OCI-LY1 (cell line): Measurements from ENCODE around the gene PRPF6.

Experiments used
- H2AFZ ChIP-seq: fragments of 200-600 bp; sonication (generic), shearing (Covaris generic); 2 replicates; pipeline ENCODE4 v1.6.0; 2014; ENCODE audit warnings: antibody characterized with exemption, mild to moderate bottlenecking, low read length
- H3F3A ChIP-seq: fragments of 200-600 bp; sonication (generic), shearing (Covaris generic); 2 replicates; pipeline ENCODE4 v1.6.0; 2014; ENCODE audit warnings: mild to moderate bottlenecking, antibody characterized with exemption, low read length, moderate library complexity; ENCODE audit not compliant: insufficient read depth
- H3K27ac ChIP-seq: fragments of 200-600 bp; sonication (generic); 2 replicates; pipeline ENCODE4 v1.5.1; 2014; ENCODE audit warnings: low read length, mixed run types, mild to moderate bottlenecking, low read depth; ENCODE audit not compliant: poor library complexity, severe bottlenecking
- H3K27me3 ChIP-seq: fragments of 200-600 bp; sonication (generic); 2 replicates; pipeline ENCODE4 v1.6.0; 2014; ENCODE audit warnings: antibody characterized with exemption, mild to moderate bottlenecking, low read length, moderate library complexity; ENCODE audit not compliant: insufficient read depth
- H3K36me3 ChIP-seq: fragments of 200-600 bp; sonication (generic); 2 replicates; pipeline ENCODE4 v1.6.1; 2014; ENCODE audit warnings: mild to moderate bottlenecking, antibody characterized with exemption, low read length, moderate library complexity, mixed read lengths; ENCODE audit not compliant: insufficient read depth
- H3K4me1 ChIP-seq: fragments of 200-600 bp; sonication (generic); 2 replicates; pipeline ENCODE4 v1.5.1; 2014; ENCODE audit warnings: mild to moderate bottlenecking, low read length, moderate library complexity; ENCODE audit not compliant: insufficient read depth, severe bottlenecking
- H3K4me2 ChIP-seq: fragments of 200-600 bp; sonication (generic), shearing (Covaris generic); 2 replicates; pipeline ENCODE4 v1.6.1; 2014; ENCODE audit warnings: low read length
- H3K4me3 ChIP-seq: fragments of 200-600 bp; sonication (generic); 2 replicates; pipeline ENCODE4 v1.5.1; 2014; ENCODE audit warnings: low read length, low read depth, mild to moderate bottlenecking, mixed read lengths; ENCODE audit not compliant: poor library complexity, severe bottlenecking
- H3K79me2 ChIP-seq: fragments of 200-600 bp; shearing (Covaris generic); 2 replicates; pipeline ENCODE4 v1.6.1; 2016; ENCODE audit warnings: mixed run types, low read length, mixed read lengths; ENCODE audit not compliant: insufficient read depth
- H3K9ac ChIP-seq: fragments of 200-600 bp; sonication (generic), shearing (Covaris generic); 2 replicates; pipeline ENCODE4 v1.6.1; 2014; ENCODE audit warnings: mild to moderate bottlenecking, low read length, mixed read lengths
- H3K9me2 ChIP-seq: fragments of 200-600 bp; sonication (generic), shearing (Covaris generic); 2 replicates; pipeline ENCODE4 v1.6.1; 2014; ENCODE audit warnings: low read depth, mild to moderate bottlenecking, low read length, mixed read lengths
- H3K9me3 ChIP-seq: fragments of 200-600 bp; shearing (Covaris generic); 2 replicates; pipeline ENCODE4 v1.6.1; 2014; ENCODE audit warnings: low read length, mixed read lengths
- H4K20me1 ChIP-seq: fragments of 200-600 bp; sonication (generic), shearing (Covaris generic); 2 replicates; pipeline ENCODE4 v1.6.0; 2016; ENCODE audit warnings: mild to moderate bottlenecking, low read length; ENCODE audit not compliant: insufficient read depth
- CTCF ChIP-seq: fragments of 200-600 bp; sonication (generic), shearing (Covaris generic); IDR thresholded peaks from 2 replicates; pipeline ENCODE4 v1.5.1; 2017; ENCODE audit warnings: mild to moderate bottlenecking, antibody characterized with exemption, low read length, moderate library complexity, mixed read lengths
- EZH2 ChIP-seq: fragments of 200-600 bp; sonication (generic), shearing (Covaris generic); IDR thresholded peaks from 2 replicates; pipeline ENCODE4 v1.8.0; 2017; ENCODE audit warnings: borderline replicate concordance, mixed run types, mild to moderate bottlenecking, antibody characterized with exemption, low read length, moderate library complexity, mixed read lengths

Gene PRPF6

GRCh38 chr20:64067005-64067632 lies 86.2 kb downstream of the PRPF6 start:
- H3K27ac ChIP-seq = no peak overlapping the region
- H3K27me3 ChIP-seq = peaks cover 9% of the 10 kb centered on the region; the same call in 1 of the 2 replicates
- H3F3A ChIP-seq = no peaks in the 10 kb centered on the region
- H3K4me3 ChIP-seq = no peak overlapping the region
- no peaks in the 10 kb centered on the region for H4K20me1 ChIP-seq
- H2AFZ ChIP-seq = no peak overlapping the region
- no peaks in the 10 kb centered on the region for H3K79me2 ChIP-seq
- no peak overlapping the region for H3K9ac ChIP-seq
- TF ChIP-seq EZH2 (no peak), CTCF (no peak)
- H3K36me3 ChIP-seq = no peaks in the 10 kb centered on the region
- H3K4me2 ChIP-seq = no peak overlapping the region
- H3K9me3 ChIP-seq = no peaks in the 10 kb centered on the region
- H3K4me1 ChIP-seq = peaks cover 30% of the 10 kb centered on the region
- no peaks in the 10 kb centered on the region for H3K9me2 ChIP-seq

- Histone ChIP-seq H3K27ac (no peak overlapping the region), H2AFZ (no peak overlapping the region), H3K4me3 (no peak overlapping the region), H3F3A (no peaks in the 10 kb centered on the region), H3K4me2 (no peak overlapping the region), H3K27me3 (peaks cover 9% of the 10 kb centered on the region; the same call in 1 of the 2 replicates), H3K9me3 (no peaks in the 10 kb centered on the region), H3K9ac (no peak overlapping the region), H3K79me2 (no peaks in the 10 kb centered on the region), H3K9me2 (no peaks in the 10 kb centered on the region), H3K36me3 (no peaks in the 10 kb centered on the region), H4K20me1 (no peaks in the 10 kb centered on the region), H3K4me1 (peaks cover 24% of the 10 kb centered on the region)
- TF ChIP-seq CTCF (no peak), EZH2 (no peak)
These were observed 86.9 kb downstream of the PRPF6 start for GRCh38 chr20:64067733-64068307.

- Histone ChIP-seq H3K79me2 (no peaks in the 10 kb centered on the region), H3K9me3 (no peaks in the 10 kb centered on the region), H3K27me3 (peaks cover 9% of the 10 kb centered on the region; the same call in 1 of the 2 replicates), H3K27ac (no peak overlapping the region), H4K20me1 (no peaks in the 10 kb centered on the region), H3K4me2 (no peak overlapping the region), H3K9me2 (no peaks in the 10 kb centered on the region), H3K4me1 (peaks cover 21% of the 10 kb centered on the region), H3K36me3 (no peaks in the 10 kb centered on the region; the same call in 1 of the 2 replicates), H3F3A (no peaks in the 10 kb centered on the region), H3K4me3 (no peak overlapping the region), H2AFZ (no peak overlapping the region), H3K9ac (no peak overlapping the region)
- TF ChIP-seq CTCF (no peak), EZH2 (no peak)
These were observed 87.7 kb downstream of the PRPF6 start for GRCh38 chr20:64068386-64069208.
